G401.6 (cell line): Measurements from ENCODE around the gene TAF1D.
A peak's percentile ranks its signal among the peaks of the same experiment; 100 is the strongest.

Source experiments
- FAIRE-seq: peaks from 2 replicates; lab custom pipeline; 2012; peaks lifted over from hg19 to GRCh38; lab: Jason Lieb, UNC

The TAF1D gene

GRCh38 chr11:93720522-93720921 lies 20.8 kb downstream of the TAF1D start:
- no peak for FAIRE-seq

- no peak for FAIRE-seq
Observed at GRCh38 chr11:93719310-93719709, 22.0 kb downstream of the TAF1D start.

GRCh38 chr11:93718057-93718563 lies 23.2 kb downstream of the TAF1D start:
- no peak for FAIRE-seq

- no peak for FAIRE-seq
Observed at GRCh38 chr11:93717501-93717900, 23.8 kb downstream of the TAF1D start.

GRCh38 chr11:93715797-93716396 lies 25.4 kb downstream of the TAF1D start:
- FAIRE-seq, result no peak

GRCh38 chr11:93712678-93713077 lies 28.6 kb downstream of the TAF1D start:
- no peak for FAIRE-seq

- FAIRE-seq, result no peak
Observed at GRCh38 chr11:93710239-93710638, 31.1 kb downstream of the TAF1D start.

- FAIRE-seq, result no peak
Observed at GRCh38 chr11:93704237-93704636, 37.1 kb downstream of the TAF1D start.

GRCh38 chr11:93700830-93701229 lies 40.5 kb downstream of the TAF1D start:
- no peak for FAIRE-seq

- no peak for FAIRE-seq
Observed at GRCh38 chr11:93697611-93698010, 43.7 kb downstream of the TAF1D start.

GRCh38 chr11:93694557-93694956 lies 46.7 kb downstream of the TAF1D start:
- no peak for FAIRE-seq

- FAIRE-seq, result peak; percentile 57
Observed at GRCh38 chr11:93694109-93694508, 47.2 kb downstream of the TAF1D start.

- no peak for FAIRE-seq
Observed at GRCh38 chr11:93689240-93689639, 52.1 kb downstream of the TAF1D start.

GRCh38 chr11:93686812-93687211 lies 54.5 kb downstream of the TAF1D start:
- no peak for FAIRE-seq

GRCh38 chr11:93686226-93686625 lies 55.1 kb downstream of the TAF1D start:
- no peak for FAIRE-seq
